Activated CD4-positive, CD25-positive, alpha-beta regulatory T cell treated with anti-CD3 and anti-CD28 coated beads, Interleukin-2, amount 50 U/mL, for 16 hours (primary cell): ENCODE data around the gene RPS6KL1.

Experiments used
- DNase-seq: peaks from one replicate; pipeline ENCODE4 v3.0.0-alpha.2; 2020; ENCODE audit warnings: low read depth, low spot score

Gene RPS6KL1

DNA sequence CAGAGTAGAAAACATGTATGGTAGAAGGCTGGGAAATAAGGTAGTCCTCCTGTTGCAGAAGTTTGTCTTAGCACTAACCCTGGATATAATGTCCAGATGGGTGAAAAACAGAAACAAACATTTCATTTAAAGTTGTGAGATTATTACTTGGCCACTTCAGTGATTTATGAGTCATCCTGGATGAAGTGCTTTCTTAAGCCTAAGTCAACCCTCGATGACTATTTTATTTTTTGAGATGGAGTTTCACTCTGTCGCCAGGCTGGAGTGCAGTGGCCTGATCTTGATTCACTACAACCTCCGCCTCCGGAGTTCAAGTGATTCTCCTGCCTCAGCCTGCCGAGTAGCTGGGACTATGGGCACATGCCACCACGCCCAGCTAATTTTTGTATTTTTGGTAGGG is 31.2 kb downstream of the RPS6KL1 start:
- DNase-seq = no peak

- DNase-seq = no peak
These were observed 32.8 kb downstream of the RPS6KL1 start for GRCh38 chr14:74890262-74890661.

GRCh38 chr14:74888164-74889158 is 34.6 kb downstream of the RPS6KL1 start:
- DNase-seq = no peak

- DNase-seq = no peak
These were observed 37.1 kb downstream of the RPS6KL1 start for GRCh38 chr14:74886001-74886400.

DNA sequence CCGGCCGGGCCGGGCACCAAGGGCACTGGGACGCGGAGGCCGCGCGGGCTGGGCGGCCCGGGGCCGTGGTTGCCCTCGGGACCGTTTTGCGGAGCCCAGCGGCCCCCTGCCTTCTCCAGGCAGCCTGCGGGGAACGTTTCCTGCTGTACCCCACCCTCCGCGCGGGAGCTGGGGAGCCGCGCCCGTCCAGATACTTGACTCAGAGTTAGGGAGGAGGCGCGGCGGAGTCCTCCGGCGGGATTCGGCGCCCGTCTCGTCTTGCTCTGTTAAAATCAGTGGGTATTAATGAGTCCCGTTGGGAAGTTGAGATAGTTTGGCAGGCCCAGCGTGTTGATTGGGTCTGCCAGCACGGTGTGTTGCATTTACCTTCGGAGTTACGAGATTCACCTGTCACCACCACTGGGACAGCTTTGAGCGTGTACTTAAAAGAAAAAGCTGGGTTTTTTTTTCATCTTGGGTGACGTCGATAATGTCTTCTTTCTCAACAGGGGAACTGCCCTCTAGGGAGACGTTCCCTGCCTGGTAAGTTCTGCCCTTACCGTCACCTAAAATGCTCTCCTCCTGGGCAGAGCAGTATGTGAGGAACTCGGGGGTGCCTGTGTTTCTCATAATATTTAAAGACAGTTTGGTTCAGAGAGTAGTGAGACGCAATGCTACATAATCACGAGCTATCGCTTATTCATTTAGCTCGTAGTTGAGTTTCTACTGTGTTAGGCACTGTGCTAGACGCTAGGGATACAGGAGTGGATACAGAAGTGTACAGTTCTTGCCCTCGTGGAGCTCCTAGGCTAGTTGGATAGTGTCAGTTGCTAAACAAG is 40.7 kb downstream of the RPS6KL1 start:
- peak; percentile 11 for DNase-seq

- DNase-seq = peak; percentile 69
These were observed 41.5 kb downstream of the RPS6KL1 start, which contains the start of gene DLST for GRCh38 chr14:74881431-74882102. TSS of gene DLST (plus strand) at chr14:74881916. CDS start at chr14:74881954, 38 bp downstream.

DNA sequence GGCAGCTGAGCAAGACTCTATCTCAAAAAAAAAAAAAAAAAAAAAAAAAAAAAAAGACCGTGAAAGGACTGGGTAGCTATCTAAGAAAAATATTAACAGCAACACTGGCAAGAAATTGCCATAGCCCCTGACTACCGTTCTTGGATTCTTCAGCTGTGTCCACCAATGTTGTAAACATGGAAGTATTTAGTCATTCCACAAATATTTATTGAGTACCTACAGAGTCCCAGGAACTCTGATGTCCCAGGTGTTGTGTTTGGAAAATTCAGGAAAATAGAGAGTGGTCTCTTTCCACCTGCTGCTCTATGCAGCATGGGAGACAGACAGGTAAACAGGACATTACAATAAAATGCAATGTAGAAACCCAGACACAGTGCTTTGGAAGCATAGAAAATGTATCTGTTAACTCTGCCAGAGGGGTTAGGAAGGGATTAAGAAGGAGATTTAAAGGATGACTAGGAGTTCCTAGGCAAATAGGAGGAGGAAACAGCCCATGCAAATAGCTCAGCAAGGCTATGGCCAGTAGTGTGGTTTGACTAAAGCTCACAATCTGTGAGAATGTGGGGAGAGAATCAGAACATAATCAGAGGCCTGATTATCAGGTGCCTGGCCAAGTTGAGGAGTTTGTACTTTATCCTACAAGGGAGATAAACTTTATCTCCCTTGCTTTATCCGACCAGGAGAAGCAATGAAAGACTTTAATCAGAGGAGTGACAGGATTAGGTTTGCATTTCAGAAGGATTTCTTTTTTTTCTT is 43.5 kb downstream of the RPS6KL1 start:
- DNase-seq = no peak

- DNase-seq = no peak
These were observed 46.8 kb downstream of the RPS6KL1 start, which contains the start of gene PROX2 for GRCh38 chr14:74875941-74876913. TSS of gene PROX2 (minus strand) at chr14:74876145. CDS start at chr14:74863834, 12,311 bp downstream.

- DNase-seq = no peak
These were observed 47.9 kb downstream of the RPS6KL1 start for GRCh38 chr14:74875204-74875603.

DNA sequence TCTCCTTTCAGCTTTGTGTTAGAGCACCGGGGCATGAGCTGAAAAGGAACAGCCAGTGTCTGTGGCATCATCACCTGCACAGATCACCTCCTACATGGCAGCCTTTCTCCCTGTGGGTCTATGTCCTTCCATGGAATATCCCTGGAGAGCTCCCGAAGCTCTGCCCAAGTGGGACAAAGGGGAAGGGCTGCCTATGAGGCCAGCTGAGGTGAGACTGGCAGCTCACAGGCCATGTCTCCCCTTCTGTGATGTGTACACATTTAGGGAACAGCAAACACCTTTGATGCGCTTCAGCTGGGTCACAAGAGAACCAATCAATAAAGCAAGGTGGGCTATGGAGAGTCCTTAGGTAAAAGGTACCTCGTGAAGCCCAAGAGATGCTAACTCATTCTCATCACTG is 51.2 kb downstream of the RPS6KL1 start:
- DNase-seq = no peak

DNA sequence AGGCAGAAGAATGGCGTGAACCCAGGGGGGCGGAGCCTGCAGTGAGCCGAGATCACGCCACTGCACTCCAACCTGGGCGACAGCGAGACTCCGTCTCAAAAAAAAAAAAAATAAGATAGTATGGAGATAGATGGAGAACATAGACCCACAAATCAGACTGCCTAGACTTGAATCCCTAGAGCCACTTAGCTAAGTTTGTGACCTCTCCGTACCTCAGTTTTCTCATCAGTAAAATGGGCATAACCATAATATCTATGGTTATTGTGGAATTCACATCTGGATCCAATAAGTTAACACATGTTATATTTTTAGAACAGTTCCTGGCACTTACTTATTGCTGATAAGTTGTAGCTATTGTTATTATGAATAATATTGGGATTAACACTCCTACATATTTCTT is 54.3 kb downstream of the RPS6KL1 start:
- DNase-seq = no peak

GRCh38 chr14:74867673-74868072 is 55.4 kb downstream of the RPS6KL1 start:
- DNase-seq = no peak

DNA sequence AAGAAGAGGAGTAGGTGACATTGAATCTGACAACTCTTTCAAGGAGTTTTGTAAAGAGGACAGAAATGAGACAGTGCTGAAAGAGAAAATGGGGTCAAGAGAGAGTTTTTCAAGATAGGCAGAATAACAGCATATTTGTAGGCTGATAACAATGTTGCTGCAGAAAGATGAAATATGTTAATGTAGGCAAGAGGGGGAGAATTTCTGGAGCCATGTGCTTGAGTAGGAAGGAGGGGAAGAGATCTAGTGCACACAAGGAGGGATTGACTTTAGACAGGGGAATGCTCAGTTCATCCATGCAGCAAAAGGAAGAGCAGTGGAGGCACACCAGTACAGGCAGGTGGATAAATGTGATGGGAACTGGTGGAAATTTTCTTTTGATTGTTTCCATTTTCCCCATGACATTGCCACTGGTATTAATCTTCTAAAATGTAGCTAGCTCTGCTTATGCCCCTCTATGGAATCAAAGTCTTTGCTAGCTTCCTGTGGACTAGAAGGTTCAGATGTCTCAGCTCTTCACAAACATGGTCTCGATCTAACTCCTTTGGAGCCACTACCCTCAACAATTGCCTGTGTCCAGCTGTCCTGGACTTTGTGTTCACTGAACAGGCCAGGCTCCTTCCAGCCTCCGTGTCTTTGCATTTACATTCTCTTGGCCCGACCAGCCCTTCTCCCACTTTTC is 56.2 kb downstream of the RPS6KL1 start:
- no peak for DNase-seq

GRCh38 chr14:74865156-74865555 is 57.9 kb downstream of the RPS6KL1 start:
- DNase-seq = no peak

GRCh38 chr14:74864198-74864597 is 58.9 kb downstream of the RPS6KL1 start:
- DNase-seq = no peak

DNA sequence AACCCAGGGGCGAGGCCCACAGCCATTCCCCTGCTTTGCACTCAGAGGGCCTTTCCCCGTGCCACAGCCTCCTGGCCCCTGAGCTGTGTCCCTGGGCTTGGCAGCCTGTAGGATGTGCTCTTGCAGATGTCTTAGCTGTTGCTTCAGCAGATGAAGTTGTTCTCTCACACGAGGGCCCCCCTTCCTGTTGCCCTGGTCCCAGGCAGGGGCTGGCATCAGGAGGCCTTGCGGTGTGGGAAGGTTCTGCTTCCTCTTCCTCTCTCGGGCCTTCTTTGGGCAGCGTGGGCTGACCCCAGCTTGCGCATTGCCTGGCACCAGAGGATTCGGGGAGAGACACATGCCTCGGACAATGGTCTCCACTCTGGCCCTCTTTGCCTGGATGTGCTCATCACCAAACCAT is 59.8 kb downstream of the RPS6KL1 start:
- no peak for DNase-seq

GRCh38 chr14:74861734-74862090 is 61.3 kb downstream of the RPS6KL1 start:
- DNase-seq = no peak

GRCh38 chr14:74860899-74861733 is 61.9 kb downstream of the RPS6KL1 start:
- peak; percentile 92 for DNase-seq
